HG03045 (cell line): ENCODE data around the gene BAIAP3.

Experiments used
- ATAC-seq: cut with Tn5 transposase; IDR thresholded peaks from one replicate; pipeline ENCODE4 v1.9.1; 2021; ENCODE audit warnings: mild to moderate bottlenecking, moderate library complexity; ENCODE audit not compliant: unreplicated experiment

BAIAP3 gene

DNA sequence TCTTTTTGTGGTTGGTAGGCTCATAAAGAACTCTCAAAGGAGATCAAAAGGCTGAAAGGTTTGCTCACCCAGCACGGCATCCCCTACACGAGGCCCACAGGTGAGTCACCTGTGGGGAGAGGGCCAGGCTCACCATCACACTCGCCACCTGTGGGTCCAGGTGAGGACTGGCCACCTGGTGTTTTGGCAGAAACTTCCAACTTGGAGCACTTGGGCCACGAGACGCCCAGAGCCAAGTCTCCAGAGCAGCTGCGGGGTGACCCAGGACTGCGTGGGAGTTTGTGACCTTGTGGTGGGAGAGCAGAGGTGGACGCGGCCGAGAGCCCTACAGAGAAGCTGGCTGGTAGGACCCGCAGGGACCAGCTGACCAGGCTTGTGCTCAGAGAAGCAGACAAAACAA is 29.4 kb downstream of the BAIAP3 start:
- ATAC-seq, result no peak

DNA sequence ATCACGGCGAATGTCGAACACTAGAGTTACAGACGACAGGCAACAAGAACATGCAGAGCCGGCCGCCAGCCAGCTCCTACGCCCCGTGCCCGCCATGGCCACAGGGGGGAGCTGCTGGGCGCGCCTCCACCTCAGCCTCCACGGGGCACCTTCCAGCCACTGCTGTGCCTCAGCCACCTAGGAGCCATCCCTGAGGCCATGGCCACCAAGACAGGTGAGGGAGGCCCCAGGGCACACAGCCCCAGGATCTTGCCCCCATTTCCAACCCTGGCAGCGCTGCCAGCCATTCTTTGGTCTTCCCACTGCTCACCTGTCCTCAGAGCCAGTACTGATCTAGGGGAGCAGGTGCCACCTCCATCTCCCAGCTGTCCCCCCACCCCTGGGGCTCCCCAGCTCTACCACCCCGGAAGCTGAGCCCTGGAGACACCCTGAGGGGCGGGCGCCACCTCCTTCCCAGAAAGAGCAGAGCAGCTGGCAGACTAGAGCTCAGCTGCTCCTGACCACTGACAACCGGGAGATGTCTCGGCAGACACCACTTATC is 30.1 kb downstream of the BAIAP3 start:
- no peak for ATAC-seq

DNA sequence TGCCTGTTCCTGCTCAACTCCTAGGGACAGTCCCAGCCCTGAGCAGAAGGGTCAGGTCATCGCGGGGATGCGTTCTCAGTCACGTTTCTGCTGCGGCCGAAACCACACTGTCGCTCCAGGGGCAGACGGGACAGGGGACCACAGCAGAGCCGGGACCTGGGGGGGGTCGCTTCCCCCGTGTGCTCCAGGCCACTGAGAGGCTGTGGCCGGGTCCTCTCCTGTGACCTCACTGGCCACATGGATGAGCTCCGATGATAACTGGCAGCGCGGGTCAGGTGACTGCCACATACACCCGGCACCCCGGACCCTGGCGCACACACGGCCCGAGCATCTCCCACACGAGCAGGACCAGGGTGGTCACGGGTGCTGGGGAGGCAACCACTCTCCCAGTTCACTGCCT is 31.1 kb downstream of the BAIAP3 start:
- ATAC-seq, result no peak

DNA sequence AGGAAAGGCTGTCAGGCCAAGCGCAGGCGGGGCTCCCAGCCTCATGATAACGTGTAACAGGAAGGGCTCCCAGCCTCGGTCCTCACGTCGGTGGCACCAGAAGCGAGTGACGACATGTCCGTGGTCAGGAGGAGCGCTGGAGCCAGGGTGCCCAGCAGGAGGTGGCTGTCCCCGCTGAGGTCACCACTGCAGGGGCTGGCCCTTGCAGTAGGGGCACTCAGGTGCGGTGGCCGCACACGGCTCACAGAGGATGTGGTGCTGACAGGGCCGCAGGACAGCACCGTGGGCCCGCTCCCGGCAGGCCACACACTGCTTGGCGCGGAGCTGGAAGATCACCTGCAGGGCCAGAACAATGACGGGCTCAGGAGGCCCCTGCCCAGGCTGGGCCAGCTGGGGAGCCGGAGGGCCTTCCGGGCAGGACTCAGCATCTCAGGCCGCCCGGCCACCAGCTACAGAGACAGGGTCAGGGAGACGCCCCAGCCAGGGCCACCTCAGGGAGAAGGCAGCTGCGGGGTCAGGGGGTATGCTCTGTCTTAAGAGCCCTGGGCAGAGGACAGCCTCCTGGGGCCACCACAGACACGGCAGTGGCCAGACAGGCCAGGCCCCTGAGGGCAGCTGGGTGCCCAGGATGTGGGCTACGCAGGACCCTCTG is 32.7 kb downstream of the BAIAP3 start:
- no peak for ATAC-seq

DNA sequence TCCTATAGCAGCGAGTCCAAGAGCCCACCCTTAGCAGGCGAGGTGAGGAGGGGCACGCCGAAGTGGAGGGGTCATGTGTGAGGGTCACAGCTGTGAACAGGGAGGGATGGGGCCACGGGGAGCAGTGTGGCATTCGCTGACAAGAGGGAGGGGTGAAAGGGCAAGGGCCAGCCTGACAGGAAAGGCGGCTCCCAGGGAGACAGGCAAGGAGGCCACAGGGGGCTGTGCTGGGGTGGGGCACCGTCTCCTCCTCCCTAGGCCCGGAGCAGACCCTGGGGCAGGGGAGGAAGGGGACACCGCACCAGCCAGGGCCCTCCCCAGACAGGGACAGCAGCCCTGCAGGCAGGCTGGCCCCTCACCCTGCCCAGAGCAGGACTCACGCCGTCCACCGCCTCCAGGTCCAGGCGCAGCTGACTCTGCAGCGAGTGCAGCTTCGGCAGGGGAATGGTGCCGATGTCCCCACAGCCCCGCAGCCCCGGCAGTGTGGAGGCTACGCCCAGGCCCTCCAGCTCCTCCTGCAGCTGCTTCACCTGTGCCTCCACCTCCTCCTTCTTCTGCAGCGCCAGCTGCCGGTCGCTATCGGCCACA is 33.4 kb downstream of the BAIAP3 start:
- ATAC-seq, result no peak

DNA sequence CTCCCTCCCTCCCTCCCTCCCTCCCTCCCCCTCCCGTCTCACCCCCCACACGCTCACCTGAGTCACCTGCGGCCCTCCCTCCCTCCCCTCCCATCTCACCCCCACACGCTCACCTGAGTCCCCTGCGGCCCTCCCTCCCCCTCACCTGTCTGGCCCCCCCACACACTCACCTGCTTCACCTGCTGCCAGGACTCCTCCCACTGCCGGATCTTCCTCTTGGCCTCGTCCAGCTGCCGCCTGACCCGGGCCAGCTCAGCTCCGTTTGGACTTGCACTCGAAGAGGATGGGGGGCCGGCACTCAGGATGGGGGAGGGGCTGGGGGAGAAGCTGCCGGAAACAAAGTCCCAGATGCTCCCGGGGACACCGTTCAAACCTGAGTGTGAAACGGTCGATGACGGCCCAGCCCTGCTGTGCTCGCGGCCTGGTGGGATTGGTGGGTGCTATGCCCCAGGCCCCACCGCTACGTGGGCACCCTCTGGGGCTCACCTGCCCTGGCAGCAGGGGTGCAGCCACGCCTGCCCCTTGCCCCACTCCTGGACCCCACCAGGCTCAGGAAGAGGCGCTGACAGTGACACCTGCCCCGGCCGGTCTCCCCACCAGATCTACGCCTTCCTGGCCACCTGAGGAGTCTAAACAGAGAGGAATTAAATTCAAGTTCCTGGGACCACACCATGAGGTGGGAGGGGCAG is 34.2 kb downstream of the BAIAP3 start:
- no peak for ATAC-seq

DNA sequence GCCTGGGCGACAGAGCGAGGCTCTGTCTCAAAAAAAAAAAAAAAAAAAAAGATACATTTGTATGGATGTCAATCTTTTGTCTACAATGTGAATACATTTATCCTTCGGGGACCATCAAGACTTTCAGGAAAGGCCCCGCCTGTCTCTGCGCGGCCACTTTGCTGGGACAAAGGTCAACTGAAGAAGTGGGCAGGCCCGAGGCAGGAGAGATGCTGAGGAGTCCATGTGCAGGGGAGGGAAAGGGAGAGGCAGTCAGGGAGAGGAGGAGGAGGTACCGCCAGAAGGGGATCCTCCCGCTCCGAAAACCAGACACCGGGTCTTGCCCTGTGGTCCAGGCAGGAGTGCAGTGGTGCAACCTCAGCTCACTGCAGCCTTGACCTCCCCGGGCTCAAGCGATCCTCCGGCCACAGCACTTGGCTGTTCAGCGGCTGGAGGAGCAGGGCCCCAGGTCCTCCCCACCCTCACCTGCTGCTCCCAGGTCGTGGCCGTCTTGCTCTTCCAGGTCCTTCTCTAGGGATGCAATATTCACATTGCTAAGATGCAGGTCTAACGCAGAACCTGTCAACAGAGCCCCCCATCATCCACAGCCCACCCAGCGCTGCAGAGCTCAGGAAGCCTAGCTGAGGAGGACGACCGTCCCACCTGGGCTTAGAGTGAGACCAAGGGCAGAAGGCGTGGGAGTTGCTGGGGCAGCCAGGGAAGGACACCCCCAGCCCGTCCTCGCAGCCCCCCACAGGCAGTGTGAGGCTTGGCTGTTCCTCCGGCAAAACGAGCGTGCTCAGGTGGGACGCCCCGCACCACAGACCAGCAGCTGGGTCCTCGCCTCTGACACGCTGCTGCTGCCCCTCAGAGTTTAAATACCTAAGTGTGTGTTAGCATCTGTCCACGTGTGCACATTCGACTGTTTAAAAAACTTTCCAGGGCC is 37.9 kb downstream of the BAIAP3 start:
- ATAC-seq, result no peak

DNA sequence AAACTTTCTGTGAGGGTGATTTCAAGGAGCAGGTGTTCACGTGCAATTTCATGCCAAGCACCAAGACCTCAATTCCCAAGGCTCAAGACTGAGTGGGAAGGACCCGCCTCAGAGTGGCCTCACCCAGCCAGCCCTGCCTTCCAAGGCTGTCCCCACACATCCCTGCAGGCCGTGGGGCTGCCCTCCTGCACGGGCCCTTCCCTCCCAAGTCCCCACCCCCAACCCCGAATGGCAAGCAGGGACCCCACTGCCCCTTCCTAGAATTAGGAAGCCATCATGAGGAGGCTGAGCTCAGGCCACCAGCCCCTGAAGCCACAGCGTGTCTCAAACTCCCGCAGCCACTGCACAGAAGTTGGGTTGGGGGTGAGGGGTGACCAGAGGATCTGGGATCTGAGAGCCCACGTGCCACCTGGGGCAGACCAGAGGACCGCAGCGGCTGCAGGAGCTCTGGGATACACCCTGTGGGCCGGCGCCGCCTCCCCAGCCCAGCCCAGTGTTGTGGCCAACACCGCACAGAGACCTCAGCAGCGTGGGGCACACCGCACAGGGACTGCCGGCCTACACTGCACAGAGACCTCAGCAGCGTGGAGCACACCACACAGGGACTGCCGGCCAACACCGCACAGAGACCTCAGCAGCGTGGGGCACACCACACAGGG is 39.0 kb downstream of the BAIAP3 start:
- no peak for ATAC-seq

DNA sequence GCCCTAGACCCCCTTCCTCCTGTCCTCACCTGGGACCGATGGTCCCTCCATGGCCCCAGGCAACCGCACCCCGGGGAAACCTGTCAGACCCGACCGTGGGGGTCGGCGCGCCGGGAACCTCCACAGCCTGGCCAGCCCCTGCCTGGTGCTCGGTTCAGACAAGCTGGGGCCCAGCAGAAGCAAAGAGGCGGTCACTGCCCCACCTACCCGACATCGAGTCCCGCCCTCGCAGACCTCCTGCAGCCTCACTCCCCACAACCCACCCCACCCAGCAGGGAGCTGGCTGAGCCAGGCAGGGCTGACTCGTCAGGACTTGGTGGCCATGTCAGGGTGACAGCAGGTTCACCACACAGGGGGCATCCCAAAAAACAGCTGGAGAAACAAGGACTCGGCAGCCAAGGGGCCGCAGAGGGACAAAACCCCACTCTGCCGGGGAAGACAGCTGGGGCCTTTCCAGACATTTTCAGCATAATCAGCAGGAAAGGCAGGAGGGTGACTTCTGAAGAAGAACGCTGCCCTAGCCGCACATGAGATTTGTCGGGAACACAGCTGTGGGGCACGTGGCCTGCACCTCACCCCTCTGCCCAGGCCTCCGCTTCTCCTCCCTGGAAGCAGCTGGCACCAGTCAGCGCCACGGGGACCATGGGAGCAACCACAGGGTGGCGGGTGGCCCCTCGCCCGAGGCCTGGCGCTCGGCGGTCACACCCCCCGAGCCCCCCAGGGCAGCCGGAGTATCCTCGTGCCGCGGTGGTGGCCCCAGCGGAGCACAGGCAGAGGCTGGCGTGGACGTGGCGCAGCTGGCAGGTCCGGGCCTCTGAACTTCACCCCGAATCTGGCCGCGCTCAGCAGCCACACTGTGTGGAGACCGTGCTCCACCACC is 41.2 kb downstream of the BAIAP3 start:
- ATAC-seq, result no peak

DNA sequence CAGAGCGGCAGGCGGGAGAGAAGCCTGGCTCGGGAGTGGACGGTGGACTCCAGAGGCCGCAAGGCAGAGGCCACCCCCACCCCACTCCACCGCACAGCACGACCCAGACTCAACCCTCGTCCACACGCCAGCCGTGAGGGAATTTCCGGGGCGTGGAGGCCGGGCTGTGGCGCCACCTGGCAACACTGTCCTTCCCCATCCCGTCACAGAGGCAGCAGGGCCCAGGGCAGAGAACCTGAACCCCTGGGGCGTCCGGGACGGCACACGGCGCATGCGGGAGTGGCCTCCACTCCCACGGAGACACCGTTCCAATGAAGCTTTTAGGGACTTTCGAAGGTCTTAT is 41.8 kb downstream of the BAIAP3 start:
- ATAC-seq, result no peak

DNA sequence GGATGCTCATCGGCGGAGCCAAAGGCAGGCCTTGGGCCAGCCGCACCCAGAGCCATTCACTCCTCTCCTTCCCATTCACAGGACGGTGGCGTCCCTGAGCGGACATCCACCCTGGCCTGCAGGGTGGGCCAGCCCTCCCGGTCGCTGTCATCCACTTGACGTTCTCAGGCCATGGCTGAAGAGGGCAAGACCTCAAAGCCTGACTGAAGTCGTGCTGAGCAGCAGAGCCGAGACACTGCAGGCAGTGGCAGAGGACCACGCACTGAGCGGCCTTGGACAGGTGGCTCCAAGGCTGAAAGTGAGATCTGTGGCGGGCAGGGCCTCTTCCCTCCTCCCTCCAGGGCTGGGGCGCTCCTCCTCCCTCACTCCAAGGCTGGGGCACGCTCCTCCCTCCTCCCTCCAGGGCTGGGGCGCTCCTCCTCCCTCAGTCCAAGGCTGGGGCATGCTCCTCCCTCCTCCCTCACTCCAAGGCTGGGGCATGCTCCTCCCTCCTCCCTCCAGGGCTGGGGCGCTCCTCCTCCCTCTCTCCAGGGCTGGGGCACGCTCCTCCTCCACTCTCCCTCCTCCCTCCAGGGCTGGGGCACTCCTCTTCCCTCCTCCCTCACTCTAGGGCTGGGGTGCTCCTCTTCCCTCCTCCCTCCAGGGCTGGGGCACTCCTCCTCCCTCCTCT is 42.4 kb downstream of the BAIAP3 start:
- ATAC-seq, result no peak

DNA sequence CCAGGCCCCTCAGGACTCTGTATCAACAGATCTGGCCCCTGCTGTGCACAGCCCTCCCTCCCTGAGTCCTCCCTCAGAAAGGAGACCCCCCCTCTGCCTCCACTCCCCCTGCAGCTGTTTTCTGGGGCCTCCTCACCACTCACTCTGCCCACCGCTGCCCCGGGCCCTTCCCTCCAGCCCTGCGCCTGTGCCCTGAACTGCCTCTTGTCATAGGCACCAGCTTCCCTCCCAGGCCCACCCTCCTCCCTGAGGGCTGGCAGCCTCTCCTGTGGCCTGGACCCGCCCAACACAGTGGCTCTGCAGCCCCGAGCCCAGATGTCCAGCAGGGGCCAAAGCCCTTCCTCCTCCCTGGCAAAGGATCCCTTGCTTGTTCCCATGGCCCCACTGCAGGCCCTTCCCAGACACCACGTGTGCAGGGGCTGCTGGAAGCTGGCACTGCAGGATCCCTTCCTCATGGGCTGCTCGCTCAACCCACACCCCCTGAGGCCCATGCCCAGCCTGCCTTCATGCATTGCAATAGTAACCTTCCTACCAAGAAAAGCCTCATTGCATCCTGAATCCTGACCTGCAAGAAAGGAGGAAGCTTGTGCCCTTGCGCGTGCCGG is 44.1 kb downstream of the BAIAP3 start:
- no peak for ATAC-seq

DNA sequence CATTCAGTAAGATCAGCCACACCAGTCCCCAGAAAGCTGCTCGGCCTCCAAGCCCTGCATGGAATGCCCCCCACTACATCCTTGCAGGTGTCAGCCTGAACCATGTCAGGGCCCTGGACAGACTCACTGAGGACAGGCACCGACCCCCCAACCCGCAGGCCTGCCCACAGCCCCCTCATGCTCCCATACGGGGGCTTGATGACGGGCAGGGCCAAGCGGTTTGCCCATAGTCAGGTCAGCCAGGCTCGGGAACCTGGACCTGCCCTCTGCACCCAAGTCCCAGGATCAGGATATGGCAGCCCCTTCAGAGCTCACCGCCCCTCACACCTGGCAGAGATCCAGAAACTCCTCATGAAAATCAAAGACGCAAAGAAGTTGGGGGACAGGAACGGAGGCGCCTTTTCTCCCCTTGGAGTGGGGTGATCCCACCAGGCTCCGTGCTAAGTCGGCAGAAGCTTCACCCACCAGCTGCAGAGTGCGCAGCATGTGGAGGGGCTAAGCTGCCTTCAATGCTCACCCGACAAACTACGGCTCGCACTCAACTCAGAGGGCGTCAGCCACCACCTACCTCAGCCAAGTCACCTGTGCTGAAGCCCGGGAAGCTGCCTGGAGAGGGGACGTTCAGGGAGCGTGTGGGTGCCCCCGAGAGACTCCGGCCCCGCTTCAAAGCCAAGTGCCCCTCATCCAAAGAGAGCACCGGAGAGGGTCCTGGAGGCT is 44.8 kb downstream of the BAIAP3 start:
- no peak for ATAC-seq

DNA sequence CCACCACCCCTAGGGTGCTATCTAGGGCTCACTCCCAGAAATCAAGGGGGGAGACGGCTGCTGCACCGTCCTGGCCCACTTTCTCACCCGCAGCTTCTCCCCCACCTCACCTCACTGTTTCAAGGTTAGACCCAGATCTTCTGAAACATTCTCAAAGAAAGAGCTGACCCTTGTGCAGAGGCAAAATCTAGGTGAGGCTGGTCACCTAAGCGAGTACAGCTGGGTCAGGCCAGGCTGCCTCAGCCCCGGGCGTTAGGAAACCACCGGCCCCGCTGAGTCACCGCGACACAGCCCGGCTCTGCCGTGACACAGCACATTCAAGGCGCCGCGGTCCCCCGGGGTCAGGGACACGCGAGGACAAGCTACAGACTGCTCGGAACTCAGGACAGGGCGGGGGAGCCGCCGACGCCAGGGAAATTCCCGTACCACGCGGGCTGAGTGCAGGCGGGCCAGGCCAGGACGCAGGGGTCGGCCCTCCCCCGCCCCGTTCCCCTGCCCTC is 45.4 kb downstream of the BAIAP3 start:
- peak; percentile 45 for ATAC-seq

DNA sequence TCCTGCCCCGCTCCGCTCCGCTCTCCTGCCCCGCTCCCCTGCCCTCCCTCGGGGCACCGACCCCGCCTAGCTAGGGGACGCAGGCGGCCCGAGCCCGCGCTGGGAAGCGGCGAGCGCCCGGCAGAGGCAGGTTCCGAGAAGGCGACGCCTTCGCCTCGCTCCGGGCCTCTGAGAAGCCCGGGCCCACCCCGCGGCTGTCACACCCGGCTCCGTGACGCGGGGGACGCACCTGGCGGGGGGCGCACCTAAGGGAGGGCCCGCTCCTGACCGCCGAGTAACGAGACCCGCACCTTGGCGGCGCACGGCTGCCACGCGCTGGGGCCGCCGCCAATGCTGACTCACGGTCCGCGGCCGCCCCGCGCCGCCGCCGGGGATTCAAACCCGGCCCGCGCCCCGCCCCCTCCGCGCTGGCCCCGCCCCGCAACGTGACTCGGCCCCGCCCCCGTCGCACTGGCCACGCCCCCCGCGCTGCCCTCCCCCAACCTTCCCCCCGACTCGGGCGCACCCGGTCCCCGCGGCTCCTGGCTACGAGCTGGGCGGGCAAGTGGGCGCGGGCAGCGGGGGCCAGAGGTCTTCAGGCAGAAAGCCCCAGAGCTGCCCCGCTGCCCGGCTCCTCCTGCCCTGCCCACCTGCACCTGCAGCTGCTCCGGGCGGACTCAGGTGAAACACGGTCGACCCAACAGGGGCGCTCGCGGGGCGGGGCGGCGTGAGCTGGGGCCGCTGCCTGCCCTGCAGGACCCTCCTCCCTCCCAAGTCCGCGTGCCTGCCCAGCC is 46.0 kb downstream of the BAIAP3 start:
- peak; percentile 44 for ATAC-seq

DNA sequence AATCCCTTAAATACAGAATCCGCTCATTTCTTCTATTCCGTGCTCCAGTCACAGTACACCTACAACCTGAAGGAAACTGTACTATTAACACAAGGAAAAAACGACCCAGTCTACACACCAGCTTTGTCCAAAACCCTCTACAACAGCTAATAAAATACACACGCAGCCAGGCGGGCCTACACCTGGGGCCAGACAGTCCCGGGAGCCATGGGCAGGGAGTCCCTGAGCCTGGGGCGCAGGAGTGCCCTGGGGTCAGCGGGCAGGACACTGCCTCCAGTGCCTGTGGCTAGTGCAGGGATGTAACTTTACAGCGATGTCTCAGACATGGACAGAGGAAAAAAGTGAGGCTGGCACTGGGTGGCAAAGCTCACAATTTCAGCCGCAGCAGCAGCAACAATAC is 46.8 kb downstream of the BAIAP3 start:
- ATAC-seq, result no peak
